Measurements from ENCODE around the gene CIT.

DNA sequence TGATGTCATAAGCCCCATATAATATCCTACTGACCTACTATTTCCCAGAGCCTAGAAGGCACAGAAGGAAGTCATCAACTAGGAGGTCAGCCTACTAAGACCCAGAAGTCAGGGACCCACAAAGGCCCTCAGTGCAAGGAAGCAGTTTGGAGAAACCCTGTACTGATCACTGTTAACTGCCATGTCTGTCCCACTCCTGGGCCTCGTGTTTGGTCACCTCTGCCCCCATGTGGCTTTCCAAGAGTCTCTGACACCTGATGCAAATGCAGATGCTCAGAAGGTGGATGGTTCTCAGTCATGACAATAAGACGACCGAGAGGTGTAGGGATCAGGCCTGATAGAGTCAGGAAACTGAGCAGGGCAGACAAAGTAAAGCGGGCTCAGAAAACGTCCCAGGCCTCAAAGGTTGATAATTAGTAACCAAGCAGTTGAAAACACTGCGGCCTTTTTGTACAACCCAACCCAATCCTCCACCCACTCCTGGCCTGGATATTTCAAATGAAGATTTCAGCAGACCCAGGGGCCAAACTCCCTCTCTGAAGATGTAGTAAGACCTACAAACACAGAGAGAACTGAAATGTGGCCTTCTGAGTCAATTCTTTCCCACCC lies 185.8 kb downstream of the CIT start:
- TF ChIP-seq, protein P1, sequence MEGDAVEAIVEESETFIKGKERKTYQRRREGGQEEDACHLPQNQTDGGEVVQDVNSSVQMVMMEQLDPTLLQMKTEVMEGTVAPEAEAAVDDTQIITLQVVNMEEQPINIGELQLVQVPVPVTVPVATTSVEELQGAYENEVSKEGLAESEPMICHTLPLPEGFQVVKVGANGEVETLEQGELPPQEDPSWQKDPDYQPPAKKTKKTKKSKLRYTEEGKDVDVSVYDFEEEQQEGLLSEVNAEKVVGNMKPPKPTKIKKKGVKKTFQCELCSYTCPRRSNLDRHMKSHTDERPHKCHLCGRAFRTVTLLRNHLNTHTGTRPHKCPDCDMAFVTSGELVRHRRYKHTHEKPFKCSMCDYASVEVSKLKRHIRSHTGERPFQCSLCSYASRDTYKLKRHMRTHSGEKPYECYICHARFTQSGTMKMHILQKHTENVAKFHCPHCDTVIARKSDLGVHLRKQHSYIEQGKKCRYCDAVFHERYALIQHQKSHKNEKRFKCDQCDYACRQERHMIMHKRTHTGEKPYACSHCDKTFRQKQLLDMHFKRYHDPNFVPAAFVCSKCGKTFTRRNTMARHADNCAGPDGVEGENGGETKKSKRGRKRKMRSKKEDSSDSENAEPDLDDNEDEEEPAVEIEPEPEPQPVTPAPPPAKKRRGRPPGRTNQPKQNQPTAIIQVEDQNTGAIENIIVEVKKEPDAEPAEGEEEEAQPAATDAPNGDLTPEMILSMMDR (IDR thresholded peaks at IDR 0.05), result no peak
- TF ChIP-seq EZH2phosphoT487 (IDR thresholded peaks at IDR 0.05), result no peak

Data from neural progenitor cell (in vitro differentiated cells).